Cerebellar cortex (tissue), 1 donor: ENCODE results near the gene CKM.

ENCODE experiments used
- DNase-seq: peaks from one replicate; pipeline ENCODE4 v3.0.0-alpha.2; 2015; ENCODE audit warnings: low spot score

CKM gene

GRCh38 chr19:45322744-45323281, at the start of gene CKM:
Gene CKM (minus strand): TSS chr19:45322875. CDS start chr19:45319713, 3,162 bp downstream.
- DNase-seq: no peak

DNA sequence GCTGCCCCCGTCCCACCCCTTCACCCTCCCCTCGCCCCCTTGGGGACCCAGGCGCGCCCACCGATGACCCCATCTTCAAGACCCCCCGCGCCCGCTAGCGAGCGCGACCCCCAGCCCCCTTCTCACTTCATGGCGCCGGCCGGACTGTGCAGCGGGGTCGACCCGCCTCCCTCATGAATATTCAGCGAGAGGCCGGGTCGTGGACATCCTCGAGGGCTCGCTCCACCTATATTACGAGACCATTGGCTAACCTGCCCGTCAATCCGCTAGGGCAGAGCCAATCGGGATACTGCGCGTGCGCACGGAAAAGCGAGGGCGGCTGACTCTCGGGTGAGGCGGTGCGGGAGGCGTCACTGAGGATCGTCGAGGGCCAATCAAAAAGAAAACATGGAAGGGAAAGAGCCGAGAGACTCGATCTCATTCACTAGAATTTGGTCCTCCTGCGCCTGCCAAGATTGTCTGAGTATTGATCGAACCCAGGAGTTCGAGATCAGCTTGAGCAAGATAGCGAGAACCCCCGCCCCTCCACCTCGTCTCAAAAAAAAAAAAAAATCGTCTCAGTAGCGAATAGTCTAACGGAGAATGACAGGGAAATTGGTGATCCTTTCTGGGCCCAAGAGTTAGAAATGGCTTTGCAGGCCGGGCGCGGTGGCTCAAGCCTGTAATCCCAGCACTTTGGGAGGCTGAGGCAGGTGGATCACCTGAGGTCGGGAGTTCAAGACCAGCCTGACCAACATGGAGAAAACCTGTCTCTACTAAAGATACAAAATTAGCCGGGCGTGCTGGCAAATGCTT, 47.9 kb upstream of the CKM start, which contains the start of gene ERCC2:
TSS of gene ERCC2 (minus strand) at position 164 of the 795 bp plus-strand sequence. CDS start at position 131, 33 bp downstream.
- DNase-seq: peak; percentile 98

GRCh38 chr19:45368737-45369340, 46.2 kb upstream of the CKM start:
- no peak for DNase-seq

- DNase-seq: no peak
Observed at GRCh38 chr19:45368127-45368526, 45.5 kb upstream of the CKM start.

- no peak for DNase-seq
Observed at GRCh38 chr19:45364696-45365095, 42.0 kb upstream of the CKM start.

DNA sequence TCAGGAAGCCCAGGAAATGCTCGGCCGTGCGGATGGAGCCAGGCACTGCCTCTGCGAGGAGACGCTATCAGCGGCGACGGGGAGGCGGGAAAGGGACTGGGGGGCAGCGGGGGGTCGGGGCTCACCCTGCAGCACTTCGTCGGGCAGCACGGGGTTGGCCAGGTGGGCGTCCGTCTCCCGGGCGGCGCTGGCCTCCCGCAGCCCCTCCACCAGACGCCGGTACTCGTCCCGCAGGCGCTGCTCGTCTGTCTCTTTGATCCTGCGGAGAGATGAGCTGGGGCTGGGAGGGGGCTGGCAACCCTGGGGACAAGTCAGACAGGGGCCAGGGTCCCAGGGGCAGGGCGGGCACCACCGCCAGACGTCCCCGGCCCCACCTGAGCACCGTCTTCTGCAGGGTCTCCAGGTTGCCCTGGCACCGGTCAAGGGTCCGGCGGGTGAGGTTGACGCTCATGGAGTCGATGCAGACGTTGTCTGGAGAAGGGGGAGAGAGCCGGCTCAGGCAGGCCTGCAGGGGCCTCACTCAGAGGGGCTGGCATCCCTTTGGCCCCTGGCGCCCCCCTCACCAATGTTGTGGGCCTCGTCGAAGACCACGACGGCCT, 41.3 kb upstream of the CKM start:
- no peak for DNase-seq

DNA sequence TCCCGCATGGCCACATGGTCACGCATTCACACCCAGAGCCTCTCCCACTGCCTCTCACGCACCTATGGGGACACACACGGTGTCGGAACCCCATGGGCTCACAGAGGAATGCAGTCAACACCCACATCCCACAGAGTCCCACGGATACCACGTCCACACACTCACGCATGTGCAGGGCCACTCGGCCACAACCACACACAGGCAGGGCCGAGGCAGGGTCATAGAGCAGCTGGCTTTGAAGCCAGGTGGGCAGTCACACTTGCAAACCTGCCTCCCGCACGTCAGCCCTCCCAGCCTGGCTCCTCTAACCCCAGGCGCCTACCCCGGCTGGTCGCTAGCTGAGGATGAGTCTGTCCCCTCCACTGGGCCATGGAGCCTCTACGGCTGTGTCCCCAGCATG, 39.6 kb upstream of the CKM start:
- DNase-seq: no peak

- no peak for DNase-seq
Observed at GRCh38 chr19:45361608-45362007, 38.9 kb upstream of the CKM start.

- DNase-seq: no peak
Observed at GRCh38 chr19:45358213-45358792, 35.6 kb upstream of the CKM start.

DNA sequence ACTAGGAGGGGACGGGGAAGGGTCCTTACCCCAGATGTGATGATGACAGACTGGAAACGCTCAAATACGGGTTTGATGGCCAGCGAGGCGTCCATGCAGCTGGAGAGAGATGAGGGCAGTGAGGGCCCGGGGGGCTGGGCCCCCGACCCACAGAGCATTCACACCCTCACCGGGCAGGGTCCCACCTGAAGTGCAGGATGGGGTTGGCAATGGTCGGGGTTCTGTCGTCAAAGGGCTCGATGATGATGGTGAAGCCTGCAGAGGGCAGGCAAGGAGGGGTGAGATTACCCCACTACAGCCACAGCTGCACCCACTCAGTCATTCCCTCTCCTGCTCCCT, 34.7 kb upstream of the CKM start:
- DNase-seq: no peak

GRCh38 chr19:45356760-45357444, 34.2 kb upstream of the CKM start:
- no peak for DNase-seq

DNA sequence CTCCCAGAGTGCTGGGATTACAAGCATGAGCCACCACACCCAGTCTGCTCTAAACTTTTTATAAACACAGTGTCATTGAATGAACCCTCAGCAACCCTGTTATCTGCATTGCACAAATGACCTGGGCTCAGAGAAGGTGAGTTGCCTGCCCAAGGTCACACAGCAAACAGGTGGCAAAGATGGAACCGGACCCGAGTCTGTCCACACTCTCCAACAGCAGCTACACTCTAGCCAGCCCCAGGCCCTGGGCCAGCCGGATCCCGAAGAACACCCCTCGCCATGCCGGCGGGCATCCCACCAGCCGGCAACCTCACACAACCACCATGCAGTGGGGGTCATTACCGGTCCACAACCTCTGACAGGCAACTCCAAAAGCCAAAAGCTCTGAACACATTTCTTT, 33.2 kb upstream of the CKM start:
- no peak for DNase-seq

- no peak for DNase-seq
Observed at GRCh38 chr19:45355402-45355801, 32.7 kb upstream of the CKM start.

DNA sequence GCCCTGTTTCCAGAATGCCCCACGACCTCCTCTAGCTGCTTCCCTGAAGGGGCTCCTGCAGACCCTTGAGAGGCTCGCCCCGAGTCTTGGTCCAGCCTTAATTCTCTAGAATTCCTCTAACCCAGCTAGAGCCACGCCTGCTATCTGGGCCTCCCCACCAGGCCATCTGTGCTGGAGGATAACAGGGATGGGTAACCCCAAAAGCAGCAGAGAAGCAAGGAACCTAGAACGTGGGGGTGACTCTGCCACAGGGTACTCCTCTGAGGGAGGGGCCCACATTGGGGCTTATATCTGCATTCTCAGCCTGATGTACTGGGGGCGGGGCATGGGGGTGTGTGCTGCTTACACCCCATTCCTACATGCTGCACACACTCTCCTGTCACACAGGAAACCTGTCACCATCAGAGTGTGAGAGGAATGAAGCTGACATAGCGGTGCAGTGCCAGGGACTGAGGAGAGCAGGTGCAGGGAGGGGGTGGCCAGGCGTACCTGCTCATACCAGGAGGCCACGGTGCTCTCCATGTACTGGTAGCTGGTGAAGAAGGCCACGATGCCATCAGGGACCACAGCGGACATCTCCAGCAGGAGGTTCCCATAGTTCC, 31.7 kb upstream of the CKM start:
- DNase-seq: no peak

DNA sequence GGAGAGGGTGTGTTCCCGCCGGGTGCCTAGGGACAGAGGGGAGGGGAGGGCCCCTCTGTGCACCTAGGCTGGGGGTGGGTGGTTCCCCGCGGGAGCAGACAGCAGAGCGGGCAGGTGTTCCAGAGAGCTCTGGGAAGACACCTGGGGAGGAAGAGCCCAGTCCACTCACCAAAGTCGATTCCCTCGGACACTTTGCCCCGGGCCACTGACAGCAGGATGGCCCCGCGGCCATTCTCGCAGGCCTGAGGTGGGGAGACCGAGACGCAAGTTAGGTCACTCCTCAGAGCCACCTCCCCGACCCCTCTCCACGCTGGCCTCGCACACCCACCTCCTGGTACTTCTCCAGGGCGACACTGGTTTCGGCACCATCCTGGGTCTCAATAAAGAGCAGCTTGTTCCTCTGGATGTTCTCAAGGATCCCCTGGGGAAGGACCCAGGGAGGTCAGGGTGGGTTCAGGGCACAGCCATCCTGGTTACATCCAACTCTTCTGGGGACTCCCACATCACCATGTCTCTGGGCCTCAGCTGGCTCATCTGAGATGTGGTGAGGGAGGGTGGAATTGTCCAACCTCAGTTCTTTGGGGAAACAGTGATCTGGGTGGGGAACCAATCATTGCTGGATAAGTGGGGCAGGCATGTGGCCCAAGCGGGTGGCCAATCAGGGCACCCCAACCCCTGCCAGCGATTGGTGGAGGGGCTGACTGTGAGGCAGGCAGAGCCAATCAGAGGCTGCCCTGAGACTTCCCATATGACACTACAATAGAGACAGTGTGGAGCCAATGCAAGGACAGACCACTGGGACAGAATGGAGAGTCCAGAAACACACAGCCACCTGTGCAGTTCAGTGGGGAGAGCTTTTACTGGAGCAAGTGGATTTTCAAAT, 30.5 kb upstream of the CKM start:
- no peak for DNase-seq

GRCh38 chr19:45352471-45352870, 29.8 kb upstream of the CKM start:
- no peak for DNase-seq

GRCh38 chr19:45352062-45352461, 29.4 kb upstream of the CKM start:
- no peak for DNase-seq

DNA sequence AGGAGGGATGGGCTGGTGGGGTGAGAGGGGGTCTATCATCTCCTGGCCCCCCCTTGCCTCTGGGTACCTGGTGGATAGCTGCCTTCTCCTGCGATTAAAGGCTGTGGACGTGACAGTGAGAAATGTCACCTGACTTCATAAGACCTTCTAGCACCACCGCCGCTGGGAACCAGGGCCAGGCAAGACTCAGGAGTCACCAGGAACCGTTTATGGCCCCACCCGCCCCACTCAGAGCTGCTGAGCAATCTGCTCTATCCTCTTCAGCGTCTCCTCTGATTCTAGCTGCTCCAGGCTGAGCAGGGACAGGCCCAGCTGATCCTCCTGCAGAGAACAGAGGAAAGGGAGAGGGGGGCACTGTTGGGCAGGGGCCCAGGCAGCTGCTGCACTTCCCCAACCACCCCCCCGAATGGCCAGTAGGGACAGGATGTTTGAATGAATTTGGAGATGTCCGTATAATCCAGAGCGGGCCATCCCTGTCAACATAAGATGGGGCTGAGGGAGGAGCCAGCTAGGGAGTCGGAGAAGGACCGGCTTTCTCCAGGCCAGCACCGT, 28.8 kb upstream of the CKM start:
- DNase-seq: no peak

DNA sequence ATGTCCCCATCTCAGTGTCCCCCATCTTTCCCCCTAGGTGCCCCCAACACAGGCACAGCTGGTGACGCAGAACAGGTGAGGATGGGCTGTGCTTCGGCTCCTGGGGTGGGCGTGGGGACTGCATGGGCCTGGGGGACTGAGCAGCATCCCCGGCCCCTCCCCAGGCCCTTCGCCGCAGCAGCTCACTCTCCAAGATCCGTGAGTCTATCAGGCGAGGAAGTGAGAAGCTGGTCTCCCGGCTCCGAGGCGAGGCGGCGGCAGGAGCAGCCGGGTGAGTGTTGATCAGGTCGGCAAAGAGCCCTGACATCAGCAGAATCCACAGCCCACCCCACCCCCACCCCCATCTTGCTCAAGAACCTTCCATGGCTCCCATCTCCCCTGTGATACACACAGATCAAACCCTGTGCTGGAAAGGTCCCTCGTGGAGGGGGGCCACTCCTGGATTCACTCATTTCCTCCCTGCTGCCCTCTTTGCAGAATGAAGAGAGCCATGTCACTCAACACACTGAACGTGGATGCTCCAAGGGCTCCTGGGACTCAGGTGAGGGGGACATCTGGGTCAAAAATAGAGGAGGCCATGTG, 27.9 kb upstream of the CKM start:
- DNase-seq: no peak

- no peak for DNase-seq
Observed at GRCh38 chr19:45349430-45349941, 26.8 kb upstream of the CKM start.
